C4-2B (cell line): ENCODE measurements around the gene QKI.

ENCODE experiments used
- ZFX ChIP-seq: fragments of 450-650 bp; IDR thresholded peaks from 2 replicates; pipeline ENCODE4 v1.6.1; 2017
- TF ChIP-seq, protein P1 (sequence below): fragments of 450-650 bp; conservative IDR thresholded peaks from 2 replicates; pipeline ENCODE4 v1.5.1; 2017; ENCODE audit warnings: mild to moderate bottlenecking

- TF ChIP-seq, protein P1, sequence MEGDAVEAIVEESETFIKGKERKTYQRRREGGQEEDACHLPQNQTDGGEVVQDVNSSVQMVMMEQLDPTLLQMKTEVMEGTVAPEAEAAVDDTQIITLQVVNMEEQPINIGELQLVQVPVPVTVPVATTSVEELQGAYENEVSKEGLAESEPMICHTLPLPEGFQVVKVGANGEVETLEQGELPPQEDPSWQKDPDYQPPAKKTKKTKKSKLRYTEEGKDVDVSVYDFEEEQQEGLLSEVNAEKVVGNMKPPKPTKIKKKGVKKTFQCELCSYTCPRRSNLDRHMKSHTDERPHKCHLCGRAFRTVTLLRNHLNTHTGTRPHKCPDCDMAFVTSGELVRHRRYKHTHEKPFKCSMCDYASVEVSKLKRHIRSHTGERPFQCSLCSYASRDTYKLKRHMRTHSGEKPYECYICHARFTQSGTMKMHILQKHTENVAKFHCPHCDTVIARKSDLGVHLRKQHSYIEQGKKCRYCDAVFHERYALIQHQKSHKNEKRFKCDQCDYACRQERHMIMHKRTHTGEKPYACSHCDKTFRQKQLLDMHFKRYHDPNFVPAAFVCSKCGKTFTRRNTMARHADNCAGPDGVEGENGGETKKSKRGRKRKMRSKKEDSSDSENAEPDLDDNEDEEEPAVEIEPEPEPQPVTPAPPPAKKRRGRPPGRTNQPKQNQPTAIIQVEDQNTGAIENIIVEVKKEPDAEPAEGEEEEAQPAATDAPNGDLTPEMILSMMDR: no peak
- no peak for TF ChIP-seq ZFX
These were observed 5.1 kb downstream of the QKI start for GRCh38 chr6:163419413-163420288.
